Prostate gland (tissue), 2 donors: ENCODE data around the gene ALKBH5. TPM values are rescaled to one million over a fixed set of nuclear protein-coding genes. Genes with fewer than 3 reads are reported as not detected.

Experiments used
- DNase-seq: peaks from one replicate; pipeline ENCODE4 v3.0.0-alpha.2; 2019; ENCODE audit warnings: low spot score
- H3K27ac ChIP-seq, 2 donors: fragments of 200-600 bp; sonication (generic); 2 replicates each; pipeline ENCODE4 v1.5.1; 2017 to 2019
- H3K27me3 ChIP-seq: fragments of 200-600 bp; sonication (generic); replicated peaks from 2 replicates; pipeline ENCODE4 v1.5.1; 2019; ENCODE audit not compliant: insufficient read depth
- H3K36me3 ChIP-seq, 2 donors: fragments of 200-600 bp; sonication (generic); 1 replicate in 1 of 2; 2 replicates in 1 of 2; pipeline versions ENCODE4 v1.5.1 to v1.8.1; 2017 to 2019
- H3K4me1 ChIP-seq: fragments of 200-600 bp; sonication (generic); replicated peaks from 2 replicates; pipeline ENCODE4 v1.5.1; 2019
- H3K4me3 ChIP-seq, 2 donors: fragments of 200-600 bp; sonication (generic); 2 replicates each; pipeline ENCODE4 v1.5.1; 2017 to 2019
- H3K9me3 ChIP-seq: fragments of 200-600 bp; sonication (generic); 2 replicates; pipeline ENCODE4 v1.5.1; 2017
- POLR2A ChIP-seq: fragments of 450-650 bp; IDR thresholded peaks from one replicate; pipeline ENCODE4 v1.6.1; 2016; ENCODE audit warnings: antibody characterized with exemption, mild to moderate bottlenecking
- POLR2AphosphoS5 ChIP-seq: sonication (generic); formaldehyde crosslinking; IDR thresholded peaks from one replicate; pipeline ENCODE4 v1.6.1; 2017; ENCODE audit warnings: antibody characterized with exemption
- WGBS: methylation state at CpG from one replicate; pipeline ENCODE4 v1.1.5; 2018; 5-methylcytosine and 5-hydroxymethylcytosine counted together
- intact Hi-C: fragments of 100-400 bp; cut with DNase I; formaldehyde crosslinking; loops from one replicate; pipeline ENCODE4 v1.14.2; 2022
- total RNA-seq, 2 donors: library from RNA; depleted of rRNA; stranded (reverse); fragments of >200 nt; gene quantifications; one replicate each; pipeline ENCODE4 v1.1.0, GENCODE V29; 2016
- TF ChIP-seq, protein P1 (sequence below), 4 experiments: fragments of 200-600 bp in 2 of 4; fragments of 450-650 bp in 2 of 4; sonication (generic) in 2 of 4; IDR thresholded peaks; 1 replicate in 3 of 4; 2 replicates in 1 of 4; pipeline ENCODE4 v1.5.1; 2016 to 2019; ENCODE audit warnings: antibody characterized with exemption in 4 of 4, mild to moderate bottlenecking in 2 of 4, moderate library complexity in 2 of 4

ALKBH5 gene
- total RNA-seq, 2 donors from 2014 or later: 132 to 230 TPM

DNA sequence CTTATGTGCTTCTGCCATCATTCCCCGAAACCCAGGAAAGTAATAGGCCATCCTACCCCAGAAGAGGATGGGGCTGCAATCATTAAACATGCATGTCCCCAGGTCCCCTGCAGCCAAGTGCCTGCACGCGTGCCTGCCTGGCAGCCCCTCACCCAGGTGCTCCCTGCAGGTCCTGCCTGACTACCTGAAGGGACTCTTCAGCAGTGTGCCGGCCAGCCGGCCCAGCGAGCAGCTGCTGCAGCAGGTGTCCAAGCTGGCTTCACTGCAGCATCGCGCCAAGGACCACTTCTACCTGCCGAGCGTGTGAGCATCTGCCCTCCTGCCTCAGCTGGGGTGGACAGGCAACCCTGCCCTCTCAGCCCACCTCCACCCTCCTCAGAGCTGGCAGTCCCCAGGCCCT lies 16.2 kb upstream of the ALKBH5 start:
- TF ChIP-seq POLR2AphosphoS5 (no peak), POLR2A (no peak)
- TF ChIP-seq, protein P1, sequence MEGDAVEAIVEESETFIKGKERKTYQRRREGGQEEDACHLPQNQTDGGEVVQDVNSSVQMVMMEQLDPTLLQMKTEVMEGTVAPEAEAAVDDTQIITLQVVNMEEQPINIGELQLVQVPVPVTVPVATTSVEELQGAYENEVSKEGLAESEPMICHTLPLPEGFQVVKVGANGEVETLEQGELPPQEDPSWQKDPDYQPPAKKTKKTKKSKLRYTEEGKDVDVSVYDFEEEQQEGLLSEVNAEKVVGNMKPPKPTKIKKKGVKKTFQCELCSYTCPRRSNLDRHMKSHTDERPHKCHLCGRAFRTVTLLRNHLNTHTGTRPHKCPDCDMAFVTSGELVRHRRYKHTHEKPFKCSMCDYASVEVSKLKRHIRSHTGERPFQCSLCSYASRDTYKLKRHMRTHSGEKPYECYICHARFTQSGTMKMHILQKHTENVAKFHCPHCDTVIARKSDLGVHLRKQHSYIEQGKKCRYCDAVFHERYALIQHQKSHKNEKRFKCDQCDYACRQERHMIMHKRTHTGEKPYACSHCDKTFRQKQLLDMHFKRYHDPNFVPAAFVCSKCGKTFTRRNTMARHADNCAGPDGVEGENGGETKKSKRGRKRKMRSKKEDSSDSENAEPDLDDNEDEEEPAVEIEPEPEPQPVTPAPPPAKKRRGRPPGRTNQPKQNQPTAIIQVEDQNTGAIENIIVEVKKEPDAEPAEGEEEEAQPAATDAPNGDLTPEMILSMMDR (IDR thresholded peaks at IDR 0.05): no peak
- WGBS: 81% methylated on average over 10 of the region's 10 CpGs
- intact Hi-C loops: no loop called here
- Histone ChIP-seq H3K4me1 (no peaks in the 10 kb centered on the region), H3K9me3 (no peaks in the 10 kb centered on the region), H3K27me3 (no peaks in the 10 kb centered on the region), H3K27ac (no peak overlapping the region), H3K4me3 (no peak overlapping the region), H3K36me3 (no peaks in the 10 kb centered on the region)
- DNase-seq: no peak

DNA sequence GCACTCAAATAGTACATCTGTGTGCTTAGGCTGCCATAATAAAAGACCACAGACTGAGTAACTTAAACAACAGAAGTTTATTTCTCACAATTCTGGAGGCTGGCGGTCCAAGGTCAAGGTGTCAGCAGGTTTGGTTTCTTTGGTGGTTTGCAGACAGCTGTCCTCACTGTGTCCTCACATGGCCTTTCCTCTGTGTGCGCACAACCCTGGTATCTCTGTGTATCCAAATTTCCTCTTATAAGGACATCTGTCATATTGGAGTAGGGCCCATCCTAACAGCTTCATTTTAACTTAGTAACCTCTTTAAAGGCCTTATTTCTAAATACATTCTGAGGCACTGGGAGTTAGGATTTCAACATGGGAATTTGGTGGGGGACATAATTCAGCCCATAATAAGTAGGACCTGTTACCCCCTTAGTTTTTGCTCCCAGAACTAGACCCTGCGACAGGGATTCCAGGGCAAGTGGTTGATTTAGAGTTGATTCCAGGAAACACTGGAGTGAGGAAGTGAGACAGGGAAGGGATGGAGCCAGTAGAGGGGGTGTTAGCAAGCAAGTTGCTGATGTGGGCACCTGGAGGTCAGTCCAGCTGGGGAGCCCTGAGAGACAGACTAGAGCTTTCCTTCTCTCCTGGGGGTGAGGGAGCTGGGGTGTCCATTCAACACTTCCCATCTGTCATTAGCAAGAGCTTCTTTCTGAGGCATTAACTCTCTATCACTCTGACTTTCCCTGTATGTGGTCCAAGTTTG lies 10.9 kb upstream of the ALKBH5 start:
- H3K36me3 ChIP-seq: no peaks in the 10 kb centered on the region
- H3K9me3 ChIP-seq: no peaks in the 10 kb centered on the region
- no peak overlapping the region for H3K4me3 ChIP-seq
- WGBS: 89% methylated on average over 3 of the region's 3 CpGs
- no peak for DNase-seq
- TF ChIP-seq, protein P1 (IDR thresholded peaks at IDR 0.05): no peak
- TF ChIP-seq POLR2AphosphoS5 (no peak), POLR2A (no peak)
- intact Hi-C loops: no loop called here
- no peaks in the 10 kb centered on the region for H3K4me1 ChIP-seq
- H3K27me3 ChIP-seq: no peaks in the 10 kb centered on the region
- no peak overlapping the region for H3K27ac ChIP-seq

DNA sequence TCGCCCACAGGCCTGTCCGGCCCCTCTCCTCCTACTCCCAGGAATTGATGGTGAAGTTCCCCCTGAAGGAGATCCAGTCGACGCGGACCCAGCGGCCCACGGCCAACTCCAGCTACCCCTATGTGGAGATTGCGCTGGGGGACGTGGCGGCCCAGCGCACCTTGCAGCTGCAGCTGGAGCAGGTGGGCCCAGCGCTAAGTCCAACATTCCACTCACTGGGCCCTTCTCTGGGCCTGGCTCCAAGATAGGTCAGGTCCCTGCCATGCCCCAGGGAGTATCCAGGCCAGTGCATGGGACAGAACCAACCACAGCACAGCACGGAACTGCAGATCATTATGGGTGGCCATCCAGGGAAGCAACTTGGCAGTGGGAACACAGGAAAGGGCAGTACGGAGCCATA lies 9.9 kb upstream of the ALKBH5 start:
- Histone ChIP-seq H3K27me3 (no peaks in the 10 kb centered on the region), H3K36me3 (no peaks in the 10 kb centered on the region), H3K27ac (no peak overlapping the region), H3K4me1 (no peaks in the 10 kb centered on the region), H3K9me3 (no peaks in the 10 kb centered on the region), H3K4me3 (no peak overlapping the region)
- DNase-seq: no peak
- TF ChIP-seq POLR2A: no peak
- no peak for TF ChIP-seq POLR2AphosphoS5
- TF ChIP-seq, protein P1 (IDR thresholded peaks at IDR 0.05): no peak
- WGBS: 92% methylated on average over 14 of the region's 14 CpGs
- intact Hi-C loops: no loop called here

DNA sequence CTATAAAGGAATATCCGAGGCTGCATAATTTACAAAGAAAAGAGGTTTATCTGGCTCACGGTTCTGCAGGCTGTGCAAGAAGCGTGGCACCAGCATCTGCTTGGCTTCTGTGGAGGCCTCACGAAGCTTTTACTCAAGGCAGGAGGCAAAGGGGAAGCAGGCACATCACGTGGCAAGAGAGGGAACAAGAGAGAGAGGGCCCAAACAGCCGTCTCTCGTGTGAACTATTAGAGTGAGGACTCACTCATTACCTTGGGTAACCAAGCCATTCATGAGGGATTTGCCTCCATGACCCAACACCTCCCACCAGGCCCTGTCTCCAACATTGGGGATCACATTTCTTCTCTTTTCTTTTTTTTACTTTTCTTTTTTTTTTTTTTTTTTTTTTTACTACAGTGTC lies 7.5 kb upstream of the ALKBH5 start:
- H3K27me3 ChIP-seq: no peaks in the 10 kb centered on the region
- no peaks in the 10 kb centered on the region for H3K9me3 ChIP-seq
- 79% methylated on average over 7 of the region's 7 CpGs for WGBS
- intact Hi-C loops: no loop called here
- no peaks in the 10 kb centered on the region for H3K4me1 ChIP-seq
- no peaks in the 10 kb centered on the region for H3K36me3 ChIP-seq
- TF ChIP-seq, protein P1 (IDR thresholded peaks at IDR 0.05): no peak
- no peak for TF ChIP-seq POLR2A
- no peak for TF ChIP-seq POLR2AphosphoS5
- H3K27ac ChIP-seq: no peak overlapping the region
- no peak for DNase-seq
- H3K4me3 ChIP-seq: no peak overlapping the region

DNA sequence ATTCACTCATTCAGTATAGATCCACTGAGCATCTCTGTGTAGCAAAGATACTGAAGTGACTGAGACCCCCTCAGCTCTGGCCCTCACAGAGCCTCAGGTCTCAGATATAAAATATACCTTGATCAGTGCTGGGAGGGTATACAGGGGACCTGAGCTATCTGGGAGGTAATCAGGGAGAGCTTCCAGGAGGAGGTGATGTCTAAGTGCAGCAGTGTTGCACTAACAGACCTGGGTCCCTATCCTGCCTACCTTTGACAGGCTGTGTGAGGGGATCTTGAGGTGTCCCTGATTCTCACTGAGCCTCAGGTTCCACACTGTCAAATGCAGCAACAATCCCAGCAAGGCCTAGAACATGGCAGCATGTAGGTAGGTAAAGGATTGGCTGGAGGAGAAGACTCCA lies 6.5 kb upstream of the ALKBH5 start:
- no peak overlapping the region for H3K4me3 ChIP-seq
- intact Hi-C loops: no loop called here
- H3K36me3 ChIP-seq: no peaks in the 10 kb centered on the region
- no peak for TF ChIP-seq POLR2A
- H3K27me3 ChIP-seq: no peaks in the 10 kb centered on the region
- H3K9me3 ChIP-seq: no peaks in the 10 kb centered on the region
- no peak overlapping the region for H3K27ac ChIP-seq
- peaks cover 3% of the 10 kb centered on the region for H3K4me1 ChIP-seq
- no peak for DNase-seq
